ENCODE measurements around the gene BATF3.

BATF3 gene

GRCh38 chr1:212684521-212685090 lies 15.0 kb downstream of the BATF3 start:
- DNase-seq (ENCODE audit: low read depth in 2 of 2) = no peak

GRCh38 chr1:212684076-212684475 lies 15.6 kb downstream of the BATF3 start:
- no peak for DNase-seq (ENCODE audit: low read depth in 2 of 2)

- peak; percentile 63 to 73 for DNase-seq (ENCODE audit: low read depth in 2 of 2)
Observed at GRCh38 chr1:212683357-212683722, 16.3 kb downstream of the BATF3 start.

GRCh38 chr1:212680680-212681389 lies 18.8 kb downstream of the BATF3 start:
- no peak for DNase-seq (ENCODE audit: low read depth in 2 of 2)

- DNase-seq (ENCODE audit: low read depth in 2 of 2) = no peak
Observed at GRCh38 chr1:212678456-212679410, 20.9 kb downstream of the BATF3 start.

- no peak for DNase-seq (ENCODE audit: low read depth in 2 of 2)
Observed at GRCh38 chr1:212677573-212677972, 22.1 kb downstream of the BATF3 start.

- no peak for DNase-seq (ENCODE audit: low read depth in 2 of 2)
Observed at GRCh38 chr1:212677136-212677535, 22.5 kb downstream of the BATF3 start.

GRCh38 chr1:212675675-212676074 lies 24.0 kb downstream of the BATF3 start:
- DNase-seq (ENCODE audit: low read depth in 2 of 2) = no peak

GRCh38 chr1:212674872-212675271 lies 24.8 kb downstream of the BATF3 start:
- no peak for DNase-seq (ENCODE audit: low read depth in 2 of 2)

GRCh38 chr1:212671342-212672031 lies 28.2 kb downstream of the BATF3 start:
- DNase-seq (ENCODE audit: low read depth in 2 of 2) = no peak

GRCh38 chr1:212670882-212671281 lies 28.8 kb downstream of the BATF3 start:
- no peak for DNase-seq (ENCODE audit: low read depth in 2 of 2)

- no peak for DNase-seq (ENCODE audit: low read depth in 2 of 2)
Observed at GRCh38 chr1:212670301-212670700, 29.3 kb downstream of the BATF3 start.

GRCh38 chr1:212669600-212669999 lies 30.0 kb downstream of the BATF3 start:
- no peak for DNase-seq (ENCODE audit: low read depth in 2 of 2)

- no peak for DNase-seq (ENCODE audit: low read depth in 2 of 2)
Observed at GRCh38 chr1:212669102-212669501, 30.5 kb downstream of the BATF3 start.

- no peak for DNase-seq (ENCODE audit: low read depth in 2 of 2)
Observed at GRCh38 chr1:212668477-212668876, 31.2 kb downstream of the BATF3 start.

- DNase-seq (ENCODE audit: low read depth in 2 of 2) = no peak
Observed at GRCh38 chr1:212667223-212668139, 32.2 kb downstream of the BATF3 start.

- DNase-seq (ENCODE audit: low read depth in 2 of 2) = no peak
Observed at GRCh38 chr1:212666116-212666775, 33.4 kb downstream of the BATF3 start.

GRCh38 chr1:212665241-212666115 lies 34.2 kb downstream of the BATF3 start:
- DNase-seq (ENCODE audit: low read depth in 2 of 2) = peak; percentile 74 to 77
